Stimulated activated CD4-positive, alpha-beta T cell treated with anti-CD3 and anti-CD28 coated beads, TNF-alpha, amount 100 ng/mL, for 24 hours (primary cell): Measurements from ENCODE around the gene EML3.
"Not testable (repeated sequence)": the region's sequence is repeated elsewhere in the genome, so short reads cannot be mapped to it uniquely, and the experiment has no call there.

Experiments used
- DNase-seq, 3 experiments: peaks; one replicate each; pipeline ENCODE4 v3.0.0-alpha.2; 2020; ENCODE audit warnings: low read depth in 3 of 3

The EML3 gene

DNA sequence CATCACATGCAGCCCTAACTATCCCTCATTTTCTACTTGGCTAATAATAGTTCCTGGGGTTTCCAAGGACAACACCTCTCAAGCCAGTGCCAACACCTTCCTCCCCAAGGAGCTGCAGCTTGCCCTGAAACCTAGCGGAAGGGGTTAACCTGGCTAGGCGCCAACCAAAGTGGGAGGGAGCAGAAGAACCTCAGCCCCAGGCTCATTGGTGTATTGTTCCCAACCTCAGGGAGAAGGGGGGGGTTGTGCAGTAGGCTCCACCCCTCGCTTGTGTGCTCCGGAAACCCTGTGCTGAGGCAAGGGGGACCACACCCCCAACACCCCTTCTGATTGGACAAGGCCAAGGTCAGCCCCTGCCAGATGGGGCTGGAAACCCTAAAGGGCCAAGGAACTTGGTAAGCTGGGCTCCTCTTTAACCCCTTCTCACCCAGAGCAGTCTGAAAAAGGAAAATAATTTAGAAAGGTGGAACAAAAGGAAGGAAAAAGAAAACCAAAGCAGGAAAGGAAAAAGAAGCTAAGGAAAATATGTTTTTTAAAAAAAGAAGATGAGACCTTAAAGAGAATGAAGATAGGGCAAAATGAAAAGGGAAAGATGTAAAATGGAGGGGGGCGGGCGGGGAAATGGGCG, 13.4 kb downstream of the EML3 start:
- DNase-seq: peak; percentile 89 to 95 (median 89)

GRCh38 chr11:62595124-62595523, 17.5 kb downstream of the EML3 start:
- DNase-seq: no peak

GRCh38 chr11:62593434-62594044, 19.0 kb downstream of the EML3 start:
- peak; percentile 38 to 77 (median 57) for DNase-seq

DNA sequence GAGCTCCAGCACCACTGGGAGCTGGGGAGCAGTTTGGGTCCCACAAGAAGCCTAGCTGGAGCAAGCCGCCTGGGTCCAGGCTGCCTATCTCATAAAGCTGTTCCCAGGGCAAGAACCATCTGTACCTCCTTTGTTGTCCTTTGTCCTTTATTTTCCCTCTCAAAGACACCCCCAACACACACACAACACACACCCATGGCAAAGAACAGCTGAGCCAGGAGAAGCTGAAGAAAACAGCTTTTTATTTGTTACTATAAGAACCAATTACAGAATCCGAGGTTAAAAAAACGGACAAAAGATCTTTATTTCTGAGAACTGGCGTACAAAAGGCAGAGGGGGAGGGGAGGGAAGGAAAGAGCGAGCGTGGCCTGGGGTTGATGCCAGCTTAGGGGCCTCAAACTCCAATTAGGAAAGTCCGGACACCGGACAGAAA, 19.6 kb downstream of the EML3 start:
- no peak for DNase-seq

- DNase-seq: no peak
Measured at GRCh38 chr11:62592146-62592815, 20.3 kb downstream of the EML3 start.

DNA sequence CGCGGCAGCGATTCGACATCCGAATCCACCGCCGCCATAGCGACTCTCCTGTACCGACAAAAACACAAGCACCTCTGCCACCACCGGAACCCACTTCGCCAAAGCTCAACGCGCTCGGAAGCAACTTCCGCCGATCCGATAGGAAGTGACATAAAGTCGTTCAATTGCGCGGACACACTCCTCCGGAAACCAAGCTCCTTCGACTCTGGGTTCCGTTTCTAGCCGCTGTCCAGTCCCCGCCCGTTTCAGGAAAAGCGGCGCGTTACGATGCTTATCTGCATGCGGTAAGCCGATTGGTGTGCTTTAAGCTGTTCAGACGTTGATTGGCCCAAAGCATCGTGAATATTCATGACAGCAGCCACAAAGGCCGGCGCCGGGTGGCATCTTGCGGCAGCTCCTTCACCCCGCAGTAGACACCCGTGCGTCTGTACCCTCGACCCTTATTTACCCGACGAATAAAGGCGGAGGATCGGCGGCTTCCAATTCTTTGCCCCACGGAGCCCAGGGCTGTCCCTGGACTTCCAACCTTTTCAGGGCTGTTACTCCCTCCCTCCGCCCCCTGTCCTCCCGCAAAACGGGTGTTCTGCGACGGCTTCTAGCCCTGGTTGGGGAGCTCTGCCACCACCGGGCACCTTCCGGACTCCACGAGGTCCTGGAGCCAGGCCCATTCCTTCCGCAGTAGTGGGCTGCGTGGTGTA, 21.0 kb downstream of the EML3 start, which contains the start of gene TUT1:
Gene TUT1 (minus strand): TSS at position 76 of the 698 bp plus-strand sequence. CDS start 38 bp downstream, at position 38.
- peak; percentile 89 to 95 (median 93) for DNase-seq

DNA sequence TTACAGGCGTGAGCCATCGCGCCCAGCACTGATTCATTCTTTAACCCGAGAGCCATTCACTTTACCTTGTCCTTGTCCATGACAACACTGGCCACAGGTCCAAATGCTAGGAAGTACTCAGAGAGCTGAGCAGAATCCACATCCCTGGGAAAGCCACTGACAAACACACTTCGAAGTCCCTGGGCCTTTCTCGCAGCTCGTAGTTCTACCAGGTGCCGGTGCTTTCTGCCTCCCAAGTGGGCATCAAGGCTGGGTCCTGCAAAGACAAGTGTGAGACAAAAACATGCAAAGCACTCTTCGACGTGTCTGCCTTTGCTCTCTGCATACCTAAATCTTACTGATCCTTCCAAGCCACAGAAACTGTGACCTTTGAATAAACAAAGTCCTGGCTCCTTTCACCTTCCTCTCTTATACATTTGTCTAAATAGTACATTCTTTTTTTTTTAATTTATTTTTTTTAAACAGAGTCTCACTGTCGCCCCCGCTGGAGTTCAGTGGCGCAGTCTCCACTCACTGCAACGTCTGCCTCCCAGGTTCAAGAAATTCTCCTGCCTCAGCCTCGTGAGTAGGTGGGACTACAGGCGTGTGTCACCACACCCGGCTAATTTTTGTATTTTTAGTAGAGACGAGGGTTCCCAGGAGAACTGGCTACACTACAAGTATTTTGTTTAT, 23.5 kb downstream of the EML3 start:
- DNase-seq: peak in 1 of 3 experiments; percentile 30

DNA sequence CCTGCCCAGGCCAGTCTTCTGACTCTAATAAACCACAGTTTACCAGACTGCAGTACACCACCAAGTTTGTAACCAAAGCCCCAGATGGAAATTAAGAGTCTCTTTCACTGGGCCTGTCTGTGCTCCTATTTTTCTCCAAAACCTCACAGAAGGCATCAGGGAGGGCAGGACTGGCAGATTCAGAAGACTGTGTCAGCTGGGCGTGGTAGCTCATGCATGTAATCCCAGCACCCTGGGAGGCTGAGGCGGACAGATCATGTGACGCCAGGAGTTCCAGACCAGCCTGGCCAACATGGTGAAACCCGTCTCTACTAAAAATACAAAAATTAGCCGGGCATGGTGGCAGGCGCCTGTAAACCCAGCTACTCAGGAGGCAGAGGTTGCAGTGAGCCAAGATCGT, 27.2 kb downstream of the EML3 start:
- not testable (repeated sequence) for DNase-seq

GRCh38 chr11:62581735-62582134, 30.8 kb downstream of the EML3 start:
- not testable (repeated sequence) for DNase-seq

GRCh38 chr11:62580959-62581715, 31.4 kb downstream of the EML3 start:
- DNase-seq: no peak

- no peak for DNase-seq
Measured at GRCh38 chr11:62579252-62579651, 33.3 kb downstream of the EML3 start.

GRCh38 chr11:62578541-62578940, 34.0 kb downstream of the EML3 start:
- no peak for DNase-seq

DNA sequence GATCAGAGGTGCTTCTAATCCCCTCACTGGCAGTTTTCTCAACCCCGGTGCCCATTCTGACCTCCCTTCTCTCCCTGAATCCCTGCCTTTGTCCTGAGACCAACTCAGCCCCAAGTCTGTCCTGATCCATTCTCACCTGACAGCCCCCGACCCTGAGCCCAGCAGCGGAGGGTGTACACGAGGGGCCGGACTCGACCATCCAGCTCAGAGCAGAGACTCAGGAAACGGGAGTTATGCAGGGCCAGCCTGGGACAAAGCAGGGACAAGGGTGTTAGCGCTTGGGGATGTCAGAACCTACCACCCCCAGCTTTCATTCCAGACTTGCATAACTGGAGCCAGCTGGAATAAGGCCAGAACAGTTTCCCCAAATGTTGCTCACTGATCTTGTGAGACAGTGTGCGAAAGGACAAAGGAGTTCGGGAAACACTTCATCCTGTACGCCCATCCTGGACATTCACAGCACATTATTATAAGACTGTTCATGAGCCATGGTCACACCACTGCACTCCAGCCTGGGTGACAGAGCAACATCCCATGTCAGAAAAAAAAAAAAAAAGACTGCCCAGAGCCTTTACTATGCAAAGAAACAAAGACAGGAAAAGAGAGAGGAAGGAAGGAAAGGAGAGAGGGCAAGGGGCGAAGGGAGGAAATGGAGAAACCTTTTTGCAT, 35.4 kb downstream of the EML3 start:
- no peak for DNase-seq

DNA sequence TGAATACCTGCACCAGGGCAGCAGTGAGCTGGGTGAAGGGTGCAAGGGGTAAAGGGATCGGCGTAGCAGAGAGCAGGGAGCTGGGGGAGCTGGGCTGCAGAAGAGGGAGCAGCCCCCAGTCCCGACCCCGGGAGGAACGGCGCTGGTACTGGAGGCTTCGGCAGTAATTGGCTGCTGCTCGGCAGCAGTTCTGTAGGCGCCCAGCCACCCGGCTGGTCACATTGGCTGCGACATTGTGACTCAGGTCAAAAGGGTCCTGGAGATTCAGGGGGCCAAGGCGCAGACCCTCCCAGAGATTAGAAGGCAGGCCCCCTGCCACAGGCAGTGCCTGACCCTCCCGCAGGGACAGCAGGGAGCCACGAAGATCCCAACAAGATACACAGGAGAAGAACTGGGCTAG, 36.7 kb downstream of the EML3 start:
- no peak for DNase-seq

DNA sequence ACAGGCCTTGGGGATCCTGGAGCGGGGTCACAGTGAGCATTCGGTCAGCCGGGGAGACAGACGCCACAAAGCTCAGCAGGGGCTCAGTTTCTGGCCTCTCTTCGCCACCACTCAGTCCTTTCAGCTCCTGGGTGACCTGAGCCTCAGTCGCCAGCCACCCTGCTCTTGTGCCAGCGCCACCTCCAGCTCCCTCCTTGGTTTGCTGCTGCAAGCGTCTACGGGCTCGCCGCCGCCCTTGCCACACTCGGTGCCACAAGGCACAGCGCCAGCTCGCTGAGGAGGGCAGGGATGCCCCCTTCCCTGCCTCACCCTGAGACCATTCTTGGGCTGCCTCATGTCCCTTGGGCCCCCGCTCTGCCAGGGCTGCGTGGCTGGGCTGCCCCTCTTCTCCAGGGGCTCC, 37.4 kb downstream of the EML3 start:
- DNase-seq: no peak

GRCh38 chr11:62574363-62575071, 38.1 kb downstream of the EML3 start:
- no peak for DNase-seq

DNA sequence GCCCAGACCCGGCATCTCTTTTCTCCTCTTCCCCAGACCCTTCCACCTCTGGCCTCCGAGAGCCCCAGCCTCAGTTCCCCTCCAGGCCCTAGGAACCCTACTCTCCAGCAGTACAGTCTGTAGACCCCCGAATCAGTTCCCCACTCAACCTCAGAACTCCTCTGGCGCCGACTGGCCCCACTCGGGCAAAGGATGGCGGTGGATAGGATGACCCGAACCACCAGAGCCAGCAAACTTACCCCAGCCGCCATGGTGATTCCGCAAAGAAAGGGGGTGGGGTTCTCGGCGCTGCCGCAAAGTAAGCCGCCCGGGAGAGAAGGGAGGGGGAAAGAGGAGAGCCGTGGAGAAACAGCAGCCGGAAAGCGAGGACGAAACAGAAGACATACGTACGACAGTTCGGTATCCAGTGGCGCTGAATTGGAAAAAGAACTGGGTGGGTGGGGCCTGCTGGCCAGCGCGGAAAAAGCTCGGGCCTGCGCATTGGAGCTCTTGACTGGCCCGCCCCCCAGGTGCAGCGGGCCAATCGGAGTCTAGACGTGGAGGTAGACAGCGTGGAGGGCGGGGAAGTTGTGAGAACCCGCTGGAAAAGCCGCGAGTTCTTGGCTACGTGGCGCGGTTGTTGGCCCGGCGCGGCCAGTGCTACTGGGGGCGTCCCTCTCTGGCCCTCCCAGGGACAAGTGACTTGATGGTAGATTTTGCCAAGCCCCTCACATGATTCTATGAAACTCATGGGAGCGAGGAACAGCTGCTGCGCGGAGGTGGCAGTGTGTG, 38.8 kb downstream of the EML3 start, which contains the start of gene EEF1G:
Gene EEF1G (minus strand): TSS at position 300 of the 771 bp plus-strand sequence. CDS start 49 bp downstream, at position 251.
- DNase-seq: peak; percentile 95 to 98 (median 95)

GRCh38 chr11:62573006-62573591, 39.5 kb downstream of the EML3 start:
- DNase-seq: no peak
